Panc1 (cell line): Measurements from ENCODE around the gene MXD4. TPM values are rescaled to one million over a fixed set of nuclear protein-coding genes. Genes with fewer than 3 reads are reported as not detected.

Source experiments
- ATAC-seq: fragments of 200-7000 bp; cut with Tn5 transposase; 2 replicates; pipeline ENCODE4 v1.9.1; 2020; ENCODE audit warnings: mild to moderate bottlenecking, moderate library complexity
- BruUV-seq: library from RNA; stranded (reverse); fragments of 400-500 nt; replicated peaks from 2 replicates; lab custom pipeline; 2021; lab: Mats Ljungman, UMichigan
- CTCF ChIA-PET: fragments of 300-600 bp; sonication (Branson Sonifier 250); formaldehyde crosslinking; loops from one replicate; lab custom pipeline; 2022; ENCODE audit warnings: antibody characterized with exemption; lab: Charles Lee
- POLR2A ChIA-PET: fragments of 300-600 bp; sonication (Branson Sonifier 250); formaldehyde crosslinking; loops from one replicate; lab custom pipeline; 2022; ENCODE audit warnings: antibody characterized with exemption; lab: Charles Lee
- DNase-seq: peaks from one replicate; pipeline ENCODE4 v3.0.0-alpha.2; 2010; ENCODE audit warnings: low read depth, low spot score
- H3K27ac ChIP-seq: 2 replicates; pipeline ENCODE4 v1.5.1; 2011; ENCODE audit warnings: mild to moderate bottlenecking, low read length, inconsistent platforms
- H3K27me3 ChIP-seq: fragments of 200-500 bp; sonication (Bioruptor generic); 2 replicates; pipeline ENCODE4 v1.6.0; 2014; ENCODE audit warnings: low read length, inconsistent platforms; ENCODE audit not compliant: control insufficient read depth, insufficient read depth
- H3K36me3 ChIP-seq: fragments of 200-500 bp; sonication (Bioruptor generic); 2 replicates; pipeline ENCODE4 v1.5.1; 2014; ENCODE audit warnings: inconsistent platforms, mild to moderate bottlenecking, low read length, moderate library complexity; ENCODE audit not compliant: control insufficient read depth, insufficient read depth
- H3K4me1 ChIP-seq: 2 replicates; pipeline ENCODE4 v1.5.1; 2011; ENCODE audit warnings: inconsistent platforms, mild to moderate bottlenecking, low read length, moderate library complexity; ENCODE audit not compliant: control insufficient read depth, insufficient read depth
- H3K4me3 ChIP-seq, 2 experiments: 2 replicates each; pipeline ENCODE4 v1.5.1; 2011 to 2012; ENCODE audit warnings: low read depth in 2 of 2, low read length in 2 of 2, mild to moderate bottlenecking in 2 of 2, inconsistent platforms in 1 of 2, moderate library complexity in 1 of 2
- H3K9me3 ChIP-seq: fragments of 200-500 bp; sonication (Bioruptor generic); 2 replicates; pipeline ENCODE4 v1.5.1; 2014; ENCODE audit warnings: low read depth, mild to moderate bottlenecking, inconsistent platforms, low read length, moderate library complexity; ENCODE audit not compliant: control insufficient read depth, insufficient read depth
- CTCF ChIP-seq: fragments of 450-650 bp; IDR thresholded peaks from 2 replicates; pipeline ENCODE4 v1.5.1; 2017; ENCODE audit warnings: mild to moderate bottlenecking
- POLR2AphosphoS5 ChIP-seq: IDR thresholded peaks from 2 replicates; pipeline ENCODE4 v1.6.1; 2012; ENCODE audit warnings: mild to moderate bottlenecking, low read depth, low read length, moderate library complexity
- REST ChIP-seq, 2 experiments: IDR thresholded peaks; 2 replicates each; pipeline ENCODE4 v1.6.1; 2011 to 2012; ENCODE audit warnings: low read depth in 2 of 2, control low read depth in 1 of 2, low read length in 1 of 2, mild to moderate bottlenecking in 1 of 2, moderate library complexity in 1 of 2; ENCODE audit not compliant: insufficient read depth in 1 of 2
- SIN3A ChIP-seq: IDR thresholded peaks from 2 replicates; pipeline ENCODE4 v1.6.1; 2012; ENCODE audit warnings: low read depth, mild to moderate bottlenecking, low read length, moderate library complexity, borderline replicate concordance; ENCODE audit not compliant: insufficient read depth
- TCF7L2 ChIP-seq: IDR thresholded peaks from 2 replicates; pipeline ENCODE4 v1.6.1; 2011; ENCODE audit warnings: mild to moderate bottlenecking, low read depth, low read length, inconsistent platforms
- in situ Hi-C: cut with HindIII; loops from 2 replicates; pipeline ENCODE4 v1.10.0; 2016; ENCODE audit warnings: low sequenced_read_pairs, low pct_unique_long_range_greater_than_20kb
- intact Hi-C: fragments of 100-400 bp; cut with micrococcal nuclease; formaldehyde crosslinking; loops from one replicate; pipeline ENCODE4 v1.10.0; 2022; ENCODE audit not compliant: unreplicated experiment
- total RNA-seq: library from RNA; stranded (reverse); gene quantifications from one replicate; pipeline ENCODE4 v1.2.1, GENCODE V29; 2021; ENCODE audit not compliant: unreplicated experiment

MXD4 gene
- total RNA-seq, 1 experiment from 2014 or later = 32.7 TPM

GRCh38 chr4:2274320-2275043, 12.6 kb upstream of the MXD4 start:
- TF ChIP-seq TCF7L2 = no peak
- no peak for TF ChIP-seq REST (IDR thresholded peaks at IDR 0.05; ENCODE audit: insufficient read depth in 1 of 2, low read depth in 2 of 2, low read length in 1 of 2)
- TF ChIP-seq SIN3A = no peak
- no peak for TF ChIP-seq POLR2AphosphoS5
- no peak for TF ChIP-seq CTCF
- intact Hi-C loops (no loop called here), in situ Hi-C loops (no loop called here)
- ChIA-PET POLR2A (no interaction called here), CTCF (interaction anchor here (0.8 kb wide), 1 partner anchor 161 kb away, joined by 4 read pairs; no protein-coding TSS in a partner anchor)
- BruUV-seq = no TSS peak
- Histone ChIP-seq H3K27me3 (no peaks in the 10 kb centered on the region), H3K27ac (no peak overlapping the region), H3K4me3 (no peak overlapping the region), H3K9me3 (no peaks in the 10 kb centered on the region), H3K36me3 (no peaks in the 10 kb centered on the region), H3K4me1 (no peaks in the 10 kb centered on the region)
- no peak for DNase-seq
- ATAC-seq = no peak

GRCh38 chr4:2273657-2274319, 11.9 kb upstream of the MXD4 start:
- no TSS peak for BruUV-seq
- TF ChIP-seq TCF7L2 (no peak), POLR2AphosphoS5 (no peak), REST (IDR thresholded peaks at IDR 0.05; ENCODE audit: insufficient read depth in 1 of 2, low read depth in 2 of 2, low read length in 1 of 2) (no peak), CTCF (no peak), SIN3A (no peak)
- H3K4me1 ChIP-seq = no peaks in the 10 kb centered on the region
- DNase-seq = no peak
- no peak overlapping the region for H3K4me3 ChIP-seq
- ATAC-seq = no peak
- H3K27me3 ChIP-seq = no peaks in the 10 kb centered on the region
- ChIA-PET POLR2A (no interaction called here), CTCF (interaction anchor here (0.8 kb wide), 1 partner anchor 162 kb away, joined by 4 read pairs; no protein-coding TSS in a partner anchor)
- intact Hi-C loops = no loop called here
- H3K27ac ChIP-seq = no peak overlapping the region
- in situ Hi-C loops = no loop called here
- H3K9me3 ChIP-seq = no peaks in the 10 kb centered on the region
- H3K36me3 ChIP-seq = no peaks in the 10 kb centered on the region
